ENCODE measurements around the gene MRFAP1. TPM values are rescaled to one million over a fixed set of nuclear protein-coding genes. Genes with fewer than 3 reads are reported as not detected.
"Not testable (repeated sequence)": the region's sequence is repeated elsewhere in the genome, so short reads cannot be mapped to it uniquely, and the experiment has no call there.

Gene MRFAP1
- total and polyA plus RNA-seq, 2 experiments from 2014 or later, result 221 to 256 TPM

DNA sequence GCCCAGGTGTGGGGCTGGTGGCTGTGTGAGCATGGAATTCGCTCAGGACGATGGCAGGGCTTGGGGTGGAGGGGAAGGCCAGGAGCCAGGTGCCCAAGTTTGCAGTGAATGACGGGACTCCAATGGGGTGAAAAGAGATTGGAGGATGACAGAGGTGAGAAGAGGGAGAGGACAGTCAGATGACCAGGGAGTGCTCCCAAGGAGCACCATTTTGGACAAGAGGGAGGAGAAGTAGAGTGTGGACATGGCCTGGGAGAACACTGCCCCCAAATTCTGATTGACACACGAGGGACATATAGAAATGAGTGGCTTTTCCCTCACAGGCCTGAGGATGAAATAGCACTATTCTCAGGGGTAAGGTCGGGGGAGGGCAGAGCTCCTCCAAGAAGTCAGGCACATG lies 6.7 kb downstream of the MRFAP1 start:
- H3K9me3 ChIP-seq (ENCODE audit: low read depth), result no peaks in the 10 kb centered on the region
- no peaks in the 10 kb centered on the region for H3K36me3 ChIP-seq (replicated peaks; ENCODE audit: insufficient read depth, low read depth)
- no peaks in the 10 kb centered on the region for H3K27me3 ChIP-seq
- H2AFZ ChIP-seq, result no peak overlapping the region
- H3K79me2 ChIP-seq, result peaks cover 27% of the 10 kb centered on the region
- H3K9me2 ChIP-seq (replicated peaks; ENCODE audit: insufficient read depth), result no peaks in the 10 kb centered on the region
- H3K4me3 ChIP-seq, result no peak overlapping the region
- no peak overlapping the region for H3K27ac ChIP-seq
- 90% methylated on average over 5 of the region's 5 CpGs for whole genome bisulfite sequencing (ENCODE audit: low lambda C conversion rate, missing lambda C conversion rate)
- H4K20me1 ChIP-seq (ENCODE audit: insufficient read depth, poor library complexity, severe bottlenecking), result peaks cover 13% of the 10 kb centered on the region
- no peak overlapping the region for H3K4me2 ChIP-seq
- H3K4me1 ChIP-seq (ENCODE audit: insufficient read depth), result peaks cover 7% of the 10 kb centered on the region
- DNase-seq (ENCODE audit: low spot score), result no peak
- no peak for TF ChIP-seq EZH2 (IDR thresholded peaks at IDR 0.05; ENCODE audit: borderline replicate concordance)
- TF ChIP-seq, protein P1, sequence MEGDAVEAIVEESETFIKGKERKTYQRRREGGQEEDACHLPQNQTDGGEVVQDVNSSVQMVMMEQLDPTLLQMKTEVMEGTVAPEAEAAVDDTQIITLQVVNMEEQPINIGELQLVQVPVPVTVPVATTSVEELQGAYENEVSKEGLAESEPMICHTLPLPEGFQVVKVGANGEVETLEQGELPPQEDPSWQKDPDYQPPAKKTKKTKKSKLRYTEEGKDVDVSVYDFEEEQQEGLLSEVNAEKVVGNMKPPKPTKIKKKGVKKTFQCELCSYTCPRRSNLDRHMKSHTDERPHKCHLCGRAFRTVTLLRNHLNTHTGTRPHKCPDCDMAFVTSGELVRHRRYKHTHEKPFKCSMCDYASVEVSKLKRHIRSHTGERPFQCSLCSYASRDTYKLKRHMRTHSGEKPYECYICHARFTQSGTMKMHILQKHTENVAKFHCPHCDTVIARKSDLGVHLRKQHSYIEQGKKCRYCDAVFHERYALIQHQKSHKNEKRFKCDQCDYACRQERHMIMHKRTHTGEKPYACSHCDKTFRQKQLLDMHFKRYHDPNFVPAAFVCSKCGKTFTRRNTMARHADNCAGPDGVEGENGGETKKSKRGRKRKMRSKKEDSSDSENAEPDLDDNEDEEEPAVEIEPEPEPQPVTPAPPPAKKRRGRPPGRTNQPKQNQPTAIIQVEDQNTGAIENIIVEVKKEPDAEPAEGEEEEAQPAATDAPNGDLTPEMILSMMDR (IDR thresholded peaks at IDR 0.05; ENCODE audit: poor library complexity), result no peak
- TF ChIP-seq EZH2phosphoT487 (IDR thresholded peaks at IDR 0.05; ENCODE audit: low read depth, severe bottlenecking, unreplicated experiment), result no peak

DNA sequence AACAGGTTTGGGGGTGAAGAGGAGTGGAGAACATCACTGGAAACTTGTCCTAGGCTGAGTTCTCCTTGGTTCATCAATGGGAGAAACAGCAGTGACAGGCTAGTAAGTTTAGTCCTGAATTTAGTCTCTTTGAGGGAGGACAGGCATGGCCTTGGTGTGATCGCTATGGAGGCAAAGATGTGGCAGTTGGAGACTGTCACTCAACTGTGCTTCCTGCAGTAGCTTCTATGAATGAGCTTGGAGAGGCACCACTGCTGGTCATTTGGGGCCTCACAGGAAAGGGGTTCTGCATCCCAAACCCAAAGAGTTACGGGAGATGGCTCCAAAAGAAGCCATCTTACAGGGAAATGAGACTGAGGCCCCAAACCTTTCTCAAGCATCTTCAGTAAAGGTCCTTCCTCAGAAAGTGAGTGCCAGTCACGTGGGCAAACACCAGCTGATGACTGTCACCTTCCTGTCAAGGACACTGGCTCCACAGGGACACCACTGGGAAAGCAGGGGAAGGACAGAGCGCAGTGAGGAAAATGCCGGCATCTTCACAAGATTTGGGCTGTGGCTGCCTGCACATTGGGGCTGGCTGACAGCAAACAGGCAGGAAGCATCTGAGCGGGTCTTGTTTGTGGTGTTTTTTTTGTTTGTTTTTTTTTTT lies 7.2 kb downstream of the MRFAP1 start:
- H4K20me1 ChIP-seq (ENCODE audit: insufficient read depth, poor library complexity, severe bottlenecking), result peaks cover 8% of the 10 kb centered on the region
- H3K27ac ChIP-seq, result no peak overlapping the region
- no peak for DNase-seq (ENCODE audit: low spot score)
- peaks cover 22% of the 10 kb centered on the region for H3K79me2 ChIP-seq
- TF ChIP-seq, protein P1 (IDR thresholded peaks at IDR 0.05; ENCODE audit: poor library complexity), result no peak
- no peak for TF ChIP-seq EZH2phosphoT487 (IDR thresholded peaks at IDR 0.05; ENCODE audit: low read depth, severe bottlenecking, unreplicated experiment)
- H3K4me2 ChIP-seq, result no peak overlapping the region
- no peak overlapping the region for H3K4me3 ChIP-seq
- no peaks in the 10 kb centered on the region for H3K9me3 ChIP-seq (ENCODE audit: low read depth)
- 51% methylated on average over 6 of the region's 6 CpGs for WGBS (ENCODE audit: low lambda C conversion rate, missing lambda C conversion rate)
- no peaks in the 10 kb centered on the region for H3K27me3 ChIP-seq
- H3K36me3 ChIP-seq (replicated peaks; ENCODE audit: insufficient read depth, low read depth), result no peaks in the 10 kb centered on the region
- no peak overlapping the region for H2AFZ ChIP-seq
- H3K9me2 ChIP-seq (replicated peaks; ENCODE audit: insufficient read depth), result no peaks in the 10 kb centered on the region
- H3K4me1 ChIP-seq (ENCODE audit: insufficient read depth), result peaks cover 1% of the 10 kb centered on the region

DNA sequence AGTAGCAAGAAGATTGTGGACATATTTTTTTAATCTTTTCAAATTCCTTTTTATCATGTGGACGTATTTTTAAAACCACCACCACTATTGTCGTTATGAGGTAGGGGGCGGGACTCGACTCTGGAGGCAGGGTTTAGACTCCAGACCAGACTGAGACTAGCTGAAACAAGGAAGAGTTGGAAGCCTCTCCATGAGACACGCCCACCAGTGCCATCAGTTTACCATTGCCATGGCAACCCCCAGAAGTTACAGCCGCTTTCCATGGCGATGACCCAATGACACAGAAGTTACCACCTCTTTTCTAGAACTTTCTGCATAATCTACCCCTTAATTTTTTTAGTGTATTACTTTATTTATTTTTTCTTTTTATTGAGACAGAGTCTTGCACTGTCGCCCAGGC lies 8.7 kb downstream of the MRFAP1 start:
- H2AFZ ChIP-seq, result no peak overlapping the region
- no peak overlapping the region for H3K27ac ChIP-seq
- no peak for DNase-seq (ENCODE audit: low spot score)
- TF ChIP-seq EZH2 (IDR thresholded peaks at IDR 0.05; ENCODE audit: borderline replicate concordance), result no peak
- TF ChIP-seq EZH2phosphoT487 (IDR thresholded peaks at IDR 0.05; ENCODE audit: low read depth, severe bottlenecking, unreplicated experiment), result no peak
- TF ChIP-seq, protein P1 (IDR thresholded peaks at IDR 0.05; ENCODE audit: poor library complexity), result no peak
- no peaks in the 10 kb centered on the region for H4K20me1 ChIP-seq (ENCODE audit: insufficient read depth, poor library complexity, severe bottlenecking)
- no peak overlapping the region for H3K4me2 ChIP-seq
- H3K4me1 ChIP-seq (ENCODE audit: insufficient read depth), result no peaks in the 10 kb centered on the region
- 93% methylated on average over 8 of the region's 8 CpGs for WGBS (ENCODE audit: low lambda C conversion rate, missing lambda C conversion rate)
- no peak overlapping the region for H3K4me3 ChIP-seq
- H3K36me3 ChIP-seq (replicated peaks; ENCODE audit: insufficient read depth, low read depth), result no peaks in the 10 kb centered on the region
- no peaks in the 10 kb centered on the region for H3K9me3 ChIP-seq (ENCODE audit: low read depth)
- no peaks in the 10 kb centered on the region for H3K27me3 ChIP-seq
- peaks cover 7% of the 10 kb centered on the region for H3K79me2 ChIP-seq
- no peaks in the 10 kb centered on the region for H3K9me2 ChIP-seq (replicated peaks; ENCODE audit: insufficient read depth)

DNA sequence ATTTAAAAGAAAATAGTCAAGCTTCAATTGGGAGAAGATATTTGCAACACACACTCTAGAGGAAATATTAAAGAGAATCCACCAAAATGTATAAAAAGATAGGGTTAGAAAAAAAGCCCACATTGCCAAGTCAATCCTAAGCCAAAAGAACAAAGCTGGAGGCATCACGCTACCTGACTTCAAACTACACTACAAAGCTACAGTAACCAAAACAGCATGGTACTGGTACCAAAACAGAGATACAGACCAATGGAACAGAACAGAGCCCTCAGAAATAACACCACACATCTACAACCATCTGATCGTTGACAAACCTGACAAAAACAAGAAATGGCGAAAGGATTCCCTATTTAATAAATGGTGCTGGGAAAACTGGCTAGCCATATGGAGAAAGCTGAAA lies 13.7 kb downstream of the MRFAP1 start:
- DNase-seq (ENCODE audit: low spot score); H3K36me3 ChIP-seq (replicated peaks; ENCODE audit: insufficient read depth, low read depth); H3K9me2 ChIP-seq (replicated peaks; ENCODE audit: insufficient read depth); H2AFZ ChIP-seq; H3K79me2 ChIP-seq; H4K20me1 ChIP-seq (ENCODE audit: insufficient read depth, poor library complexity, severe bottlenecking); H3K4me1 ChIP-seq (ENCODE audit: insufficient read depth); H3K4me2 ChIP-seq; H3K9me3 ChIP-seq (ENCODE audit: low read depth); H3K27ac ChIP-seq; H3K27me3 ChIP-seq; H3K4me3 ChIP-seq: not testable (repeated sequence)
- WGBS (ENCODE audit: low lambda C conversion rate, missing lambda C conversion rate), result 93% methylated on average over 3 of the region's 3 CpGs

DNA sequence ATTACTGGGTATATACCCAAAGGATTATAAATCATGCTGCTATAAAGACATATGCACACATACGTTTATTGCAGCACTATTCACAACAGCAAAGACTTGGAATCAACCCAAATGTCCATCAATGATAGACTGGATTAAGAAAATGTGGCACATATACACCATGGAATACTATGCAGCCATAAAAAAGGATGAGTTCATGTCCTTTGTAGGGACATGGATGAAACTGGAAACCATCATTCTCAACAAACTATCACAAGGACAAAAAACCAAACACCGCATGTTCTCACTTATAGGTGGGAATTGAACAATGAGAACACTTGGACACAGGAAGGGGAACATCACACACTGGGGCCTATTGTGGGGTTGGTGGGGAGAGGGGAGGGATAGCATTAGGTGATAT lies 14.8 kb downstream of the MRFAP1 start:
- H3K9me2 ChIP-seq (replicated peaks; ENCODE audit: insufficient read depth); H3K79me2 ChIP-seq; H3K27me3 ChIP-seq; H3K9me3 ChIP-seq (ENCODE audit: low read depth); H3K4me1 ChIP-seq (ENCODE audit: insufficient read depth); H2AFZ ChIP-seq; H4K20me1 ChIP-seq (ENCODE audit: insufficient read depth, poor library complexity, severe bottlenecking); H3K27ac ChIP-seq; H3K4me3 ChIP-seq; H3K4me2 ChIP-seq; H3K36me3 ChIP-seq (replicated peaks; ENCODE audit: insufficient read depth, low read depth); DNase-seq (ENCODE audit: low spot score): not testable (repeated sequence)
- WGBS (ENCODE audit: low lambda C conversion rate, missing lambda C conversion rate), result 91% methylated on average over 2 of the region's 2 CpGs
